AG08396 (cell line): ENCODE data around the gene BTF3L4.

Experiments used
- DNase-seq: peaks from one replicate; pipeline ENCODE4 v3.0.0; 2012; ENCODE audit warnings: low spot score, mixed read lengths

Gene BTF3L4

DNA sequence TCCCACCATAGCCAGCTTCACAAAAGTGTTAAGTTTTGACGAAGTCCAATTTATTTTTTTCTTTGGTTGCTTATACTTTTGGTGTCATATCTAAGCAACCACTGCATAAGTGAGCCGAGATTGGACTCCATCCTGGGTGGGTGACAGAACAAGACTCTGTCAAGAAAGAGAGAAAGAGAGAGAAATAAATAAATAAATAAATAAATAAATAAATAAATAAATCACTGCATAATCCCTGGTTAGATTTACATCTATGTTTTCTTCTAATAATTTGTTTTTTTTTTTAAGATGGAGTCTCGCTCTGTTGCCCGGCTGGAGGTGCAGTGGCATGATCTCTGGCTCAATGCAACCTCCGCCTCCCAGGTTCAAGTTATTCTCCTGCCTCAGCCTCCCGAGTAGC, 67.5 kb downstream of the BTF3L4 start:
- no peak for DNase-seq

DNA sequence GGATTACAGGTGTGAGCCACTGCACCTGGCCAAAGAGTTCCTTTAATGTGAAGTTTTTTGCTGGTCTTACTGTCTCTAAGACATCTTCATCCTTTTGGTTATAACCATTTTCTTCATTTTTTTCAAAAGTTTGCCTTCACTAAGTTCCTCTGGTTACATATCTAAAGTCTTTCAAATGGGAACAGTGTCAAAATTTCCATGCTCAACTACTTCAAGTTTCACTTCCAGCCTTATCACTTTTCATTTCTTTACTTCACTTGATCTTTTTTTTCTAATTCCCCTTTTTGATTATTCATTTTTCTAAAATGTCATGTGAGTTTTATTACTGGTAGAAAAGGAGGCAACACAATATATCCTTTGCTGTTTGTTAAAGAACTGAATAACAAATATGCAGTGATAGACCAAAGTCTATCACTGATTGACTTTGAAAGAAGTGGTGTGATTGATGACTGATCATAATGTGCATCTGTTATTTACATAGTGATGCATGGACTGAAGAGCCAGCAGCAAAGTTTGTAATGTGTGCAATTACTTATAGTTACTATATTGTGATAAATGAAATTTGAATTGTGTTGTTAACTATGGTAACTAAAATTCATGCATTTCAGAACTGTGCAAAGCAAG, 69.8 kb downstream of the BTF3L4 start:
- DNase-seq = no peak

DNA sequence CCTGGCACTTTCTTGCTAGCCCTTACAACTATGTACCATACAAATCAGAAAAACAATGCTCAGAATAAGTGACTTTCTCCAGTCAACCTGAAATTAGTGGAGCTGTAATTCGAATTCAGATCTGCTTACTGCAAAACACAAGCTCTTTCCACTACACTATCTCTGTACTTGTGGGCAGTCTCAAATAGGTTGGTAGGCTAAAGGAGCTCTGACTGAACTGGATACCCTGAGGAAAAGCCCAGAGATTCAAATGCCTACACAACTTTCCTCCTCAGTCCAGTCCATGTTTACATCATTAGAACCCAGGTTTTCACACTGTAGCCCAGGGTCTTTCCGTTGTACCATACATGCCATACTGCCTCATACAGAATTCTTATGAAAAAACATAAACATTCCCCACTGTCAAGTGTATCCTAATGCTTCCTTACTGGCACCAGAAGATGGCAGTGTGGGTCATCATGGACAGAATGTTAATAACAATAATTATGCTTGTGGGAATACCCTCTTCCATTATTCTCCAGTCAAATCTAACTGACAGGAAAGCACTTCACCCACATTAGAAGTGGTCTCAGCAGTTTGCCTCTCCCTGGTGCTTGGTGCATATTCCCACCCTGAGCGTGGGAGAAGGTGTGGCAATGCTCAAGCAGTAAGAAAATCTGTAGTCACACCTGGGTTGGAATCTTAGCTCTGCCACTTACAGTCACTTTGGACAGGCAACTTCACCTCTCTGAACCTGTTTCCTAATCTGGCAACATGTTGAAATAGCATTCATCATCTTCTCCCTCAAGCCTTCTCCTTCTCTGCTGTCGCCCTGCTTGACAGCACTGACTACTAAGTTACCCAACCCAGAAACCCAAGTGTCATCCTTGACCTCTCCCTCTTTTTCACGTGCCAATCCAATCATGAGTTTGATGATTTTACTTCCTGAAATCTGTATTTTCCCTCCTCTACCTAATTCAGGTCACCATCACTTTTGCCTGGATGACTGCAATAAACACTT, 71.4 kb downstream of the BTF3L4 start:
- DNase-seq = peak; percentile 50

DNA sequence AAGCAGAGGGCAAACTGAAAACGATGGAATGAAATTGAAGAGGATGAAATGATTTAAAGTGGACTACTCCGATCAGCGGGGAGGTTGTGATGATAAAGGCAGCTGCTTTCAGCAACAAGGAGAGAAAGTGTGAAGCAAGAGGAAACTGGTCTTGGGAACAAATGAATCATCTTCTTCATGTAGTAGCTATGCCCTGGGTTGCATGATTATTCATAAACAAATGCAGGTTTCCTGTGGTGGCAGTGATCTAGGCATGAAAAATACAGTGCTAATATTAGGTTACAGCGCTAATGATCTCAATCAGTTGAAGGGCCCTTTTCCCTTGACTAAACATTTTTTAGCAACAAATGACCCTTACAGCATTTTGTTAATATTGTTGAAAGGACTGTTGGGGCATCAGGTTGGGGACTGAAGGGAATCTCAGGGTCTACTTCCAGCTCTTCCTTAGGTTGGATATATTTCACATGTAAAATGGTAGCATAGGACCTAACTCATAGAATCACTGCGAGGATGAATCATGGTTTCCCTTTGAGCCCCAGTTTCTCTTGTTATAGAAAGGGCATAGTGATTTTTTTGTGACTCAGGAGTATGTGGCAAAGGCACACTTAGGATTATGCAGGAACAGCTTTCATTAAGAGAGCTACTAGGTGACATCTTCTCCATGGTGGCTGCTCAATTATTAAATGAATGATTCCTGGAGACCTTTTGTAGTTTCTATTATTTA, 83.9 kb downstream of the BTF3L4 start:
- DNase-seq = peak; percentile 72
